ENCODE measurements around the gene RASA3.

Gene RASA3

GRCh38 chr13:114017966-114018365, 114.5 kb downstream of the RASA3 start:
- DNase-seq (ENCODE audit: low spot score), result no peak

DNA sequence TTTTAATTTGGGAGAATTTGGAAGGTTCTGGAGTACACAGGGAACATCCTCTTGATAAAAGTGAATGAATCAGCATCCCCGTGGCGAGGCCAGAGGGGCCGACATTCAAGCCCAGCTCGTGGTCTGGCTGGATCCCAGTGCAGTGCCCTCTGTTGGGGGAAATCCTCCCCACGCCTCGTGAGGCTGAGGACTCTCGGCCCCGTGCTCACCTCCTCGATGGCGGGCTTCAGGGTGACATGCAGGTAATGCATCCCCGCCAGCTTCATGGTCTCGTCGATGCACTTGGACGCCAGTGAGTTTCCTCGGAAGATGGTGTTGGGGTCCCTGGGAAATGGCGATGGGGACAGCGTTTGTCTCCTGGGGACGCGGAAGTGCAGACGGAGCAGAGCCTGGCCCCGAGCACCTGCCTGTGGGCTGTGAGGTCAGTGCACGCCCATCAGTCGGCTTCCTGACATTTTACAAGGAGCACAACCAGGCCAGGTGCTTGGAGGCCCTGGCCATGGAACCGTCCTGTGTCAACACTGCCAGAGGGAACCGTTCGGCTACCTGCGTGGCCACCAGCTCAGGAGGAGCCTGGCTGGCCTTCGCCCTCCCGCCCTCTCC, 115.3 kb downstream of the RASA3 start:
- no peak for DNase-seq (ENCODE audit: low spot score)

GRCh38 chr13:114016321-114017027, 115.9 kb downstream of the RASA3 start:
- DNase-seq (ENCODE audit: low spot score), result no peak

DNA sequence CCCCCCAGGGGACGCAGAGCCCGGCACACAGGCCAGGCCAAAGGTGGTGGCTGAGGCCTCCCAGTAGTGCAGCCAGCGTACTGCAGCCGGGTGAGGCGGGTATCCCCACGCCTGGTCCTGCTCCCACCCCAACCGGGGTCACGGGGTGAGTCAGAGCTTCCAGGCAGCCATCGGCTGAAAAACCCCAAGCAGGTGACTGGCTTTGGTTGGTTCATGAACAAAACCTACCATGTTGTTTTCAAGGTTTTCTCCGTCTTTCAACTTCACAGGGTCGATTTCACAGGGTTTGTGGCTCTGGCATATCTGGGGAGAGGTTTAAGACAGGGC, 116.5 kb downstream of the RASA3 start:
- no peak for DNase-seq (ENCODE audit: low spot score)

DNA sequence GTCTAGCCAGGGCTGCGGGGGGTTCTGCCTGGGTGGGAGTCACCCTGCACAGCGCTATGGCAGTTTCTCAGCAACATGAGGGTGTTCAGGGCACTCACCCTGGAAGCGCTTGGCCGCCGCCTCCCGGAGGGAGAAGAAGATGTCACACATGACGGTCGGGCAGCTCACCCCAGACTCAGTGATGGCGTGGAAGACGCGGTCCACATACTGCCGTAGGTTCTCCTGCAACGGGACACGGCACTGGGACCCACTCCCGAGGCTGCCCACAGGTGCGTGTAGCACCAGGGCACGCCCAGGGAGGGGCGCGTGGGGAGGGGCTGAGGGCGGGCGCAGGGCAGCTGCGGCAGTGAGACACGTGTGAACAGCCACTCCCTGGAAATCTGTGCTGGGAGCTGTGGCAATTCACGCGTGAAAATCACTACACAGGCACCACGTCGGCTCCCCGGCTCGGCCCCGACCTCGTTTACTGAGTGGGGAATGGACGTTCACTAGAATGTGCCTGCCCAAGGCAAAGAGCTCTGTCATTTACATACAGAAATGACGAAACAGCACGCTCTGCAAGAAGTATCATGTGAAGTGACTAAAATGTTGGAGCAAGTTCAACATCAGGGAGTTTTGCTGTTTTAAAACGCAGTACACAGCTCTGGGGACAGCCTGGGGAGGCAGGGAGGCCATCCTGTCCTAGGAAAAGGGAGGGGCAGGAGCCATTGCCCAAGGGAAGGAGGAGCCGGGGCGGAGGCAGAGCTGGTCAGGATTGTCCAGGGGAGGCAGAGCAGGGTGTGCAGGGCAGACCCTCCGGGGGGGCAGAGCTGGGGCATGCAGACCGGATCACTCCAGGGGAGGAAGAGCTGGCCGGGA, 117.1 kb downstream of the RASA3 start:
- no peak for DNase-seq (ENCODE audit: low spot score)

DNA sequence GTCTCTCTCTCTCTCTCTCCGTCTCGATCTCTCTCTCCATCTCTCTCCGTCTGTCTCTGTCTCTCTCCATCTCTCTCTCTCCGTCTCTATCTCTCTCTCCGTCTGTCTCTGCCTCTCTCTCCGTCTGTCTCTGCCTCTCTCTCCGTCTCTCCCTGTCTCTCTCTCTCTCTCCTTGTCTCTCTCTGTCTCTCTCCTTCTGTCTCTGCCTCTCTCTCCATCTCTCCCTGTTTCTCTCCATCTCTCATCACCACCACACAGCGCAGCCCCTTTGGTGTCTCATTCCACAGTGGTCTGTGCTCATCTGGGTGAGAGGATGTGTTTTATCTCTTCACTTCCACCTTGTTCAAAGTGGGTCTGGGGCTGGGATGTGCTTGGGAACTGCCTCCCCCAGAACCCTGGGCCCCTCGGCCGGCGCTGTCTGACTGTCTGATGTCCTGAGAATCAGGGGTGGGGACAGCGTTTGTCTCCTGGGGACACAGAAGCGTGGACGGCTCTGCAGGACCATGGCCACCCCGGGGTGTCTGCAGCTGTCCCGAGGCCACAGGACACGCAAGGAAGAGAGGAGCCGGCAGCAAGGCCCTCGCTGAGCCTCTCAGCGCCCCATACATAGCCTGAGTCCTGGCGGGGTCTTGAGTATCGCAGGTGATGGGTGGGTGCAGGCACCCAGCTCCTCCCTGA, 118.3 kb downstream of the RASA3 start:
- no peak for DNase-seq (ENCODE audit: low spot score)

DNA sequence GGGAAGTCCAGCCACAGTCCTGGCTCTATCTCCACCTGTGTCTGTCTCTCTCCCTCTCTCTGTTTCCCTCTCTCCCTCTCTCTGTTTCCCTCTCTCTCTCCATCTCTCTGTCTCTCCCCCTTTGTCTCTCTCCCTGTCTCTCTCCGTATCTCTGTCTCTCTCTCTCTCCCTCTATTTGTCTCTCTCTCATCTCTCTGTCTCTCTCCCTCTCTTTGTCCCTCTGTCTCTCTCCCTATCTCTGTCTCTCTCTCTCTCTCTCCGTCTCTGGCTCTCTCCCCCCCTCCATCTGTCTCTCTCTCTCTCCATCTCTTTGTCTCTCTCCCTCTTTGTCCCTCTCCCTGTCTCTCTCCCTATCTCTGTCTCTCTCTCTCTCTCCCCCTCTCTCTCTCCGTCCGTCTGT, 119.1 kb downstream of the RASA3 start:
- no peak for DNase-seq (ENCODE audit: low spot score)

DNA sequence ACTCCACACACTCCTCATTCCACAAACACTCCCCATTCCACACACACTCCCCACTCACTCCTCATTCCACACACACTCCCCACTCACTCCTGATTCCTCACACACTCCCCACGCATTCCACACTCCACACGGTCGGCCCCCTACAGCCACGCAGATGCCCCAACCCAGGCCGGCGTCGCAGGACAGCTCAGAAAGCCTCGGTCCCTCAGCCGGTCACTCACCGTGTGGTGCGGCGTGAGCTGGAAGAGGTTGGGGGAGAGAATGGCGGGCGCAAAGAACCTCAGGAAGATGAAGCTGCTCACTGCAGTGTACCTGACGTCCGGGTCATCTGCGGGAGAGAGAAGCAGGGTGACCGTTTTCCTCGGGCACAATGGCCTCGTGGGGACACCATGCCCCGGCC, 119.5 kb downstream of the RASA3 start:
- no peak for DNase-seq (ENCODE audit: low spot score)

GRCh38 chr13:114012141-114012540, 120.3 kb downstream of the RASA3 start:
- no peak for DNase-seq (ENCODE audit: low spot score)

DNA sequence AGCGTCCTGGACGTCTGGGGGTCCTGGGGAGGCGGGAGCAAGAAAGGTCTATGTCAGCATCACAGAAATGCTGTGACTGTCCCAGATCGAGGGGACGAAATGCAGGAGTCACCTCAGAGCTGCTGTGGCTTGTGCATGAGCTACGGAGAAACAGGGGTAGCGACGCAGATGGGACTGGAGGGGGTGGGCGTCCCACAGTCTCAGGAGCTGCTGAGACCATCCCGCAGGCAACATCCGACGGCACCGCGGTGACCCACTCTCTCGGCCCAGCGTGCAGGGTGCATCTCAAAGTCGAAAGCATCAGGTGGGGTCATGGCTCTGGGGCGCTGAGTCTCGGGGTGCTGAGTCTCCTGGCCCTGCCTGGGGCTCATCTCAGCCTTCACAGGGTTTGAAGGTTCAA, 121.2 kb downstream of the RASA3 start:
- DNase-seq (ENCODE audit: low spot score), result no peak

- no peak for DNase-seq (ENCODE audit: low spot score)
Observed at GRCh38 chr13:114010401-114011101, 121.9 kb downstream of the RASA3 start.

GRCh38 chr13:114009590-114010400, 122.6 kb downstream of the RASA3 start:
- no peak for DNase-seq (ENCODE audit: low spot score)

- DNase-seq (ENCODE audit: low spot score), result no peak
Observed at GRCh38 chr13:114008964-114009589, 123.3 kb downstream of the RASA3 start.

- no peak for DNase-seq (ENCODE audit: low spot score)
Observed at GRCh38 chr13:114007566-114007965, 124.9 kb downstream of the RASA3 start.

GRCh38 chr13:114005206-114005724, 127.2 kb downstream of the RASA3 start:
- no peak for DNase-seq (ENCODE audit: low spot score)

DNA sequence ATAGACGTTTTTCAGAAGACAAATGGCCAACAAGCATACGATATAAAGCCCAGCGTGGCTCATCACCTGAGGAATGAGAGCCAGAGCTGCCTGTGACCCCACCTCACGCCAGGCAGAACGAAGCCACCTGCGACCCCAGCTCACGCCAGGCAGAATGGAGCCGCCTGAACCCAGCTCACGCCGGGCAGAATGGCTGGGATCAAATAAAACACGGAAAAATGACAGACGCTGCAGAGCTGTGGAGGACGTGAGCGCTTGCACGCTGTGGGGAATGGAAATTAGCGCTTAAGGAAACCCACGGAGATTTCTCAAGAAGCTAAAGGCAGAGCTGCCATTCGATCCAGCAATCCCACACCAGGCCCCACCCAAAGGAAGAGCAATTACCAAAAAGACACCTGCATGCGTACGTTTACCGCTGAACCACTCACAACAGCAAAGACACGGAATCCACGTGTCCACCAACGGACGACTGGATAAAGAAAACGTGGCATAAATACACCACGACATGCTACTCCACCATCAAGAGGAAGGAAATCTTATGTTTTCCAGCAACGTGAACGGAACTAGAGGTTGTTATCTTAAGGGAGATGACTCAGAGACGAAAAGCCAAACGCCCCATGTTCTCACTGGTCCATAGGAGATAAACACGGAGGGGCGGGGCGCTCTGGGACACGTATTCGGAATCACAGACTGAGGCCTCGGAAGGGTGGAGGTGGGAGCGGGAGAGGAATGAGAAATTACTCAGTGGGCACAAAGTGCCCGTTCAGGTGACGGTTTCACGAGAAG, 127.8 kb downstream of the RASA3 start:
- DNase-seq (ENCODE audit: low spot score), result peak; percentile 7

DNA sequence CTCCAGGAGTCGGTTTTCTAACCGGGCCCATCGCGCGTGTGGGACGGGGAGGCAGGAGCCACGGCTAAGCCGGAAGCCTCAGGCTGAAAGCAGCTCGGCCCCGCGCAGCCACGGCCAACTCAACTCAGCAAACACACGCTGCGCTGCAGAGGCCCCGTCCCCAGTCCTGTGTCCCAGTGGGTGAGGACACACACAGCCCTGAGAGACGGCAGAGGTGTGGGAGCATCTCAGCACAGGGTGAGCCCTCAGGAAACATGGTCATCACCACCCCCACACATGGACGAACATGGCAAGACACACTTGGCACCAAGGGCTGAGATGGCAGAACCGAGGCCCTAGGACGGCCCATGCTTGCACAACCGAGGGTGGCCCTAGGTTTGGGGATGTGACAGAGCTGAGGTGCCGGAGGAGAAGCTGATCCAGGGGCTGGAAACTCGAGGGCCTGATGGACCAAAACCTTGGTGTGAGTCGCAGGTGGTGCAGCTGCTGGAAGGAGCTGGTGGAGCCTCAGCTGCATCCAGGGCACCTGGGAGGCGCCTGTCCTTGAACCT, 129.6 kb downstream of the RASA3 start:
- no peak for DNase-seq (ENCODE audit: low spot score)

GRCh38 chr13:114002009-114002544, 130.3 kb downstream of the RASA3 start:
- DNase-seq (ENCODE audit: low spot score), result no peak

All from kidney capillary endothelial cell (primary cell).